KMS-11 (cell line): ENCODE measurements around the gene ANXA4.

ENCODE experiments used
- H2AFZ ChIP-seq: fragments of 200-600 bp; sonication (generic); 2 replicates; pipeline ENCODE4 v1.6.1; 2016; ENCODE audit warnings: antibody characterized with exemption, mixed run types, low read depth
- H3K27ac ChIP-seq: fragments of 200-600 bp; sonication (generic); 2 replicates; pipeline ENCODE4 v1.6.1; 2016; ENCODE audit warnings: mild to moderate bottlenecking, mixed run types
- H3K27me3 ChIP-seq: fragments of 200-600 bp; sonication (generic); 2 replicates; pipeline ENCODE4 v1.6.1; 2017; ENCODE audit warnings: mild to moderate bottlenecking, low read depth, mixed run types, moderate library complexity; ENCODE audit not compliant: insufficient read depth
- H3K36me3 ChIP-seq: fragments of 200-600 bp; sonication (generic); 2 replicates; pipeline ENCODE4 v1.6.1; 2017; ENCODE audit warnings: mild to moderate bottlenecking, mixed run types; ENCODE audit not compliant: insufficient read depth
- H3K4me1 ChIP-seq: fragments of 200-600 bp; sonication (generic); 2 replicates; pipeline ENCODE4 v1.6.1; 2016; ENCODE audit warnings: mild to moderate bottlenecking, low read depth, mixed run types; ENCODE audit not compliant: poor library complexity, severe bottlenecking
- H3K4me2 ChIP-seq: fragments of 200-600 bp; sonication (generic); 2 replicates; pipeline ENCODE4 v1.7.0; 2016; ENCODE audit warnings: mild to moderate bottlenecking, mixed run types
- H3K4me3 ChIP-seq: fragments of 200-600 bp; sonication (generic); IDR thresholded peaks from 2 replicates; pipeline ENCODE4 v1.6.1; 2017; ENCODE audit warnings: low read depth, low read length, mixed read lengths; ENCODE audit not compliant: insufficient read depth
- H3K79me2 ChIP-seq: fragments of 200-600 bp; sonication (generic); 2 replicates; pipeline ENCODE4 v1.6.1; 2016; ENCODE audit warnings: low read depth, mixed run types; ENCODE audit not compliant: insufficient read depth
- H3K9ac ChIP-seq: fragments of 200-600 bp; sonication (generic); 2 replicates; pipeline ENCODE4 v1.6.1; 2016; ENCODE audit warnings: mild to moderate bottlenecking, mixed run types
- H4K20me1 ChIP-seq: fragments of 200-600 bp; sonication (generic); 2 replicates; pipeline ENCODE4 v1.6.1; 2016; ENCODE audit warnings: mild to moderate bottlenecking, mixed run types; ENCODE audit not compliant: insufficient read depth
- TF ChIP-seq, protein P1 (sequence below): fragments of 200-600 bp; sonication (generic); conservative IDR thresholded peaks from 2 replicates; pipeline ENCODE4 v1.6.1; 2017; ENCODE audit warnings: low read depth, mild to moderate bottlenecking, antibody characterized with exemption, low read length, moderate library complexity, mixed read lengths

Gene ANXA4

GRCh38 chr2:69745035-69745434, 3.1 kb downstream of the ANXA4 start:
- H3K9ac ChIP-seq = no peak overlapping the region
- no peaks in the 10 kb centered on the region for H4K20me1 ChIP-seq
- H3K27me3 ChIP-seq = no peaks in the 10 kb centered on the region
- H3K4me2 ChIP-seq = no peak overlapping the region
- peaks cover 10% of the 10 kb centered on the region for H3K4me1 ChIP-seq
- TF ChIP-seq, protein P1, sequence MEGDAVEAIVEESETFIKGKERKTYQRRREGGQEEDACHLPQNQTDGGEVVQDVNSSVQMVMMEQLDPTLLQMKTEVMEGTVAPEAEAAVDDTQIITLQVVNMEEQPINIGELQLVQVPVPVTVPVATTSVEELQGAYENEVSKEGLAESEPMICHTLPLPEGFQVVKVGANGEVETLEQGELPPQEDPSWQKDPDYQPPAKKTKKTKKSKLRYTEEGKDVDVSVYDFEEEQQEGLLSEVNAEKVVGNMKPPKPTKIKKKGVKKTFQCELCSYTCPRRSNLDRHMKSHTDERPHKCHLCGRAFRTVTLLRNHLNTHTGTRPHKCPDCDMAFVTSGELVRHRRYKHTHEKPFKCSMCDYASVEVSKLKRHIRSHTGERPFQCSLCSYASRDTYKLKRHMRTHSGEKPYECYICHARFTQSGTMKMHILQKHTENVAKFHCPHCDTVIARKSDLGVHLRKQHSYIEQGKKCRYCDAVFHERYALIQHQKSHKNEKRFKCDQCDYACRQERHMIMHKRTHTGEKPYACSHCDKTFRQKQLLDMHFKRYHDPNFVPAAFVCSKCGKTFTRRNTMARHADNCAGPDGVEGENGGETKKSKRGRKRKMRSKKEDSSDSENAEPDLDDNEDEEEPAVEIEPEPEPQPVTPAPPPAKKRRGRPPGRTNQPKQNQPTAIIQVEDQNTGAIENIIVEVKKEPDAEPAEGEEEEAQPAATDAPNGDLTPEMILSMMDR = no peak
- H3K27ac ChIP-seq = no peak overlapping the region
- H3K36me3 ChIP-seq = no peaks in the 10 kb centered on the region
- no peak overlapping the region for H3K4me3 ChIP-seq
- peaks cover 12% of the 10 kb centered on the region; the same call in 1 of the 2 replicates for H3K79me2 ChIP-seq
- no peak overlapping the region for H2AFZ ChIP-seq

DNA sequence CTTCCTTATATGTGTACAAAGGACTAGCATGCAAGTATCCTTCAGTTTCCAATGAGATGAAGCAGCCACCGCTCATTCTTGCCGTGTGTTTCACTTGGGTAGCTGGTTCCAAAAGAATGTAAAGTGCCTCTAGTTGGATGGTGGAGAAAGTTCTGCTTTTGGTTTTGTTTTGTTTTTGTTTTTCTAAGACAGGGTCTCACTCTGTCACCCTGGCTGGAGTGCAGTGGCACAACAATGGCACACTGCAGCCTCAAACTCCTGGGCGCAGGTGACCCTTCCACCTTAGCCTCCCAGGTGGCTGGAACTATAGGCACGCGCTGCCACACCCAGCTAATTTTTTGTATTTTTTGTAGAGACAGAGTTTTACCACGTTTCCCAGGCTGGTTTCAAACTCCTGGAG, 8.3 kb downstream of the ANXA4 start:
- Histone ChIP-seq H3K79me2 (peaks cover 12% of the 10 kb centered on the region; the same call in 1 of the 2 replicates), H3K36me3 (no peaks in the 10 kb centered on the region), H4K20me1 (no peaks in the 10 kb centered on the region), H2AFZ (no peak overlapping the region), H3K4me1 (no peaks in the 10 kb centered on the region), H3K9ac (no peak overlapping the region), H3K27me3 (no peaks in the 10 kb centered on the region), H3K4me2 (no peak overlapping the region), H3K4me3 (no peak overlapping the region), H3K27ac (no peak overlapping the region)
- TF ChIP-seq, protein P1 = no peak

GRCh38 chr2:69753659-69754363, 11.9 kb downstream of the ANXA4 start:
- H3K27ac ChIP-seq = no peak overlapping the region
- no peak overlapping the region for H2AFZ ChIP-seq
- H3K9ac ChIP-seq = no peak overlapping the region
- no peaks in the 10 kb centered on the region for H3K4me1 ChIP-seq
- no peak overlapping the region for H3K4me2 ChIP-seq
- H3K36me3 ChIP-seq = no peaks in the 10 kb centered on the region
- H3K27me3 ChIP-seq = no peaks in the 10 kb centered on the region
- no peak overlapping the region for H3K4me3 ChIP-seq
- no peaks in the 10 kb centered on the region for H3K79me2 ChIP-seq
- no peaks in the 10 kb centered on the region for H4K20me1 ChIP-seq
- TF ChIP-seq, protein P1 = no peak

- H3K4me2 ChIP-seq = no peak overlapping the region
- H4K20me1 ChIP-seq = no peaks in the 10 kb centered on the region
- no peaks in the 10 kb centered on the region for H3K79me2 ChIP-seq
- H3K9ac ChIP-seq = no peak overlapping the region
- no peaks in the 10 kb centered on the region for H3K27me3 ChIP-seq
- no peak overlapping the region for H3K4me3 ChIP-seq
- H3K36me3 ChIP-seq = no peaks in the 10 kb centered on the region
- H3K4me1 ChIP-seq = no peaks in the 10 kb centered on the region
- H2AFZ ChIP-seq = no peak overlapping the region
- TF ChIP-seq, protein P1 = no peak
- H3K27ac ChIP-seq = no peak overlapping the region
Observed at GRCh38 chr2:69754633-69755032, 12.7 kb downstream of the ANXA4 start.
